ENCODE results near the gene NT5DC1.
"Not testable (repeated sequence)": the region's sequence is repeated elsewhere in the genome, so short reads cannot be mapped to it uniquely, and the experiment has no call there.

Gene NT5DC1

DNA sequence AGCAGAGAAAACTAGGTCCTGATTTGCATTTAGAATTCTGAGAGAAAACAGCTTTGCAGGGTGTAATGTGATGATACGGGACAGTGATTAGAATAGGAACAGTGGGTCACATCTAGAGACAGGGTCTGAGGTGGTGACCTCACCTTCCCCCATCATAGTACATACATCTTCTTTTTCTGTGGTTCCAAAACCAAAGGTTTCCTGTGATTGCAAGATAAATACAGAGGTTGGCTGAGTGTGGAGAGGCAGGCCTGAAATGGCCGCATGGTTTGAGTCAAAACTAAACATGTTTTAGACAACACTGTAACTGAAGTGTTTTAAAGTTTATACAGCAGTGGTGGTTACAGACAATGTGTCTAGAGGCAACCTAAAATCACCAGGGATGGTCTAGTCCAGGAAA lies 10.4 kb upstream of the NT5DC1 start:
- DNase-seq (ENCODE audit: low read depth): no peak

DNA sequence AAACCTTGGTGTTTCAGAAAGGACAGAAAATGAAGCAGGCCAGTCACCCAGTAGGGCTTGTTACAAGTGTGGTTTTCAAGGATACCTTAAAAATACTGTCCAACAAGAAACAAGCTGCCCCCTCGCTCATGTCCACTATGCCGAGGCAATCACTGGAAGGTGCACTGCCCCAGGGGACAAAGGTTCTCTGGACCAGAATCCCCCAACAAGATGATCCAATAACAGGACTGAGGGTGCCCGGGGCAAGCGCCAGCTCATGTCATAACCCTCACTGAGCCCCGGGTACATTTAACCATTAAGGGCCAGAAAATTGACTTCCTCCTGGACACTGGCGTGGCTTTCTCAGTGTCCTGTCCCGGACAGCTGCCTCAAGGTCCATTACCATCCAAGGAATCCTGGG lies 6.6 kb upstream of the NT5DC1 start:
- no peak for DNase-seq (ENCODE audit: low read depth)

DNA sequence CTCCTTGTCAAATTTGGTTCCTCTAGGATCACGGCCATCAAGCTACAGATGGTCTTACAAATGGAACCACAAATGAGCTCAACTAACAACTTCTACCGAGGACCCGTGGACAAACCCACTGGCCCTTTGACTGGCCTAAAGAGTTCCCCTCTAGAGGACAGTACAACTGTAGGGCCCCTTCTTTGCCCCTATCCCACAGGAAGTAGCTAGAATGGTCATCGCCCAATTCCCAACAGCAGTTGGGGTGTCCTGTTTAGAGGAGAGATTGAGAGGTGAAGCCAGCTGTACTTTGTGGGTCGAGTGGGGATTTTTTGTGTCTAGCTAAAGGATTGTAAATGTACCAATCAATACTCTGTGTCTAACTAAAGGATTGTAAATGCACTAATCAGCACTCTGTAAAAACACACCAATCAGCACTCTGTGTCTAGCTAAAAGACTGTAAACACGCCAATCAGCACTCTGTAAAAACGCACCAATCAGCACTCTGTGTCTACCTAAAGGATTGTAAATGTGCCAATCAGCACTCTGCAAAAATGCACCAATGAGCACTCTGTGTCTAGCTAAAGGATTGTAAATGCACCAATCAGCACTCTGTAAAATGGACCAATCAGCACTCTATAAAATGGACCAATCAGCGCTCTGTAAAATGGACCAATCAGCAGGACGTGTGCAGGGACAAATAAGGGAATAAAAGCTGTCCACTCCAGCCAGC lies 4.4 kb upstream of the NT5DC1 start:
- DNase-seq (ENCODE audit: low read depth): not testable (repeated sequence)

DNA sequence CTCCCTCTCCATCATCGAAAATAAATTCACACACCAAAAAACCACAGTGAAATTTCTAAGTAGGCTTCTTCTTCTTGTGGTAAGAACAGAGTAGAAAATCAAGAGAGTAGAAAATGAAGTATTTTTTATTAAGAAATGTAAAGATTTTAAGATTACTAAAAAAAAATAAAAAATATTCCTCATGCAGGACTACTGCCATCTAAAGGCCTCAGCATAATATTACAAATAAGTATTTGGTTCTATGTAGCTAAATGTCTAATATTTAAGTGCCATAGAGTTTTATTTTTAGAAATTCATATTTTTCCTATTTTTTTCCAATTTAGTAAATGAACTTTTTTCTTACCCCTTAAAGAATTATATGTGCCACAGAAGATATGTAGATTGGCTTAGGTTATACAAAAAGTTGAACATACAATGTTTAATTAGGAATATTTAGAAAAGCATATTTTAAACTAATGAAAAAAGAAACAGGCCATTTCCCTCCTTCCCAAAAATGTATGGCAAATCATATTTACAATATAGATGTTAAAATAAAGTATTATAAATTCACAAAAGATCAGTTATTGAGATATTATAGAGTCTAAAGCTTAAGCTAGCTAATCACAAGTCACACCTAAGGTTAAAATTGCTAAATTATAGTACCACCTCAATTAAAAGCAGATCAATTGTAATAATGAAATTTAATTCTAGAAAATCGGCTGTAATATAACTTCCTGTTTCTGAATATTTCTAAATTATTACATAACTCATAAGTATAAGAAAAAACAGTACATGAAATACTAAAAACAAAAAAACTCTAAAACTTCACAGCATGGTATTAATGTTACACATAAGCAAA lies 3.5 kb upstream of the NT5DC1 start:
- DNase-seq (ENCODE audit: low read depth): no peak

DNA sequence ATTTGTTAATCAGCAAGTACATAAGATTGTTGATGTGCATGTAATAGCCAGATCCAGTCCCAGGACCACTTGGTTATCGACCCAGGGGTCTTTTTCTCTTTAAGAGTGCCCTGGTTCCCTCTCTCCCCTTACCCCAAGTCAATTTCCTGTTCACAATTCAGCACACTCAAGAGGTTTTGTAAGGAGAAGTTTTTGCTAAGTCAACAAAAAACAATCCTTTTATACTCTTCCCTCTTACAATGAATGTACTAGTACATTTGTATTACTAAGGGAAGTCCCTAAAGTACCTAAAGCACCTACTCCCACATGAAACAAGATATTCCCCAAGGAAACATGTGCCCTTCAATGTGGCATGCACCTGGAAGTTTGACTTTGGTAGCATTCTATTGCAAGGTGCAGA lies 1.6 kb upstream of the NT5DC1 start:
- DNase-seq (ENCODE audit: low read depth): no peak

DNA sequence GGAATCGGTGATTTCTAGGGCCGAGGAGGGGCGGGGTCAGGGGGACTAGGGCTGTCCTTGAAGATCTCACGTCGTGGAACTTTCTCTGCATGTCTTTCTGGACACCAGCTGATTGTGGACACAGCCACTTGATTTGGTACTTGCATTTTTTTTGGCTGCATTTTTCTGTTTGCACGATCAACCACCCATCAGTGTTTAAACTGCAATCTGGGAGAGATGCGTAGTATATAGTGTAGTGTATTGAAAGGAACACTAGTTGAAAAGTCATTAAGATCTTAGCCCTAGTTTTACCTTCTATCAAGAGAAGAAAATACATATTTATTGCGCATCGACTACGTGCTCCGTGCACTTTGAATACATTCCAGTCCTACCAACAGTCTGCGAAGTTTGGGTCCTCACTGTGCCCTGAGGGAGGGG lies 657 bp downstream of the NT5DC1 start:
- no peak for DNase-seq (ENCODE audit: low read depth)

DNA sequence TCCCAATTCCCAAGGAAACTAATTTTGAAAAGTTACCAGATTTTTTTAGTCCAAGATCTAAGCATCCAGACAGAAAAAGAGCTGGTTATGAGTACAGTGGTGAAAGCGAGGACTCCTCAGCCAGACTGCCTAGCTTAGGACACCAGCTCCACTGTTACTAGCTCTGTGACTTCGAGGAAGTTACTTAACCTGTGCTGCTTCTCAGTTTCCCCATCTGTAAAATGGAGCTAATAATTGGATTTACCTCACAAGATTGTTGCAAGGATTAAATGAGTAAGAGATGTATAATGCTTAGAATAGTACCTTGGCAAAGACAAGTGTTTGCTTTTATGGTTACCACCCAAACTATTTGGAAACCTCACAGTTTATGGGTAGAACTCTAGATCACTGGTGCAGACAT lies 1.1 kb downstream of the NT5DC1 start:
- no peak for DNase-seq (ENCODE audit: low read depth)

DNA sequence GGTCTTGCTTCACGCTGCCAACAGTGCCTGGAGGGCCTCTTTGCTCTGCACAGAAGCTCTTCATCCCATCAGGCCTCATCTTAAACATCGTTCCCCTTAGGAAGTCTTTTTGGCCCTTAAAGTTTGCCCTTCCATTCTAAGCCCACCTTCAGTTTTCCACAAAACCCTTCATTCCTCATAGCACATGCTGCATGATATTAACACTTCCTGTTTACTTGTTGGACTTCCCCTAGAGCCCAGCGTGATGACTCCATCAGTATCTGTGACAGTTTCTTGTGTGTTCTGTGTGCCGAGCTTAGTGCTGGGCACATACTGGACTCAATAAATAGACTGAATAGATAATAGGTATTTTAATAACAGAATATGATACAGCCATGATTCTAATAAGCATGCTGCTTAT lies 2.2 kb downstream of the NT5DC1 start:
- DNase-seq (ENCODE audit: low read depth): no peak

DNA sequence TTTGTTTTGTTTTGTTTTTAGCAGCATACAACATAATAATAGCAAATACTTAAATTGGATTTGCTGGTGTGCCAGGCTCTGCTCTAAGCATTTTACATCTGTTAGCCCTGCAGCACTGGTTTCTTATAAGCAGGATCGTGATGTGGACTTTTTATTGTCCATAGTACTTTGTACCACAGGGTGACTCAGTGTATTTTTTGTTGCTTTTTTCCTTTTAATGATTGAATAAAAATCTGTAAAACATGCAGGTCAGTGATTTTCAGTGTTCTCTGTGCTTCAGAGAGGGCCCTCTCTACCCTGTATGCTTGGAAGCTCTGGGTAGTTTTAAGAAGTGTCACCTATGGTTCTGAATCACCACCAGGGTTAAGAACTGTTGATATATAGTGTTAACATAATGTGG lies 4.0 kb downstream of the NT5DC1 start:
- DNase-seq (ENCODE audit: low read depth): no peak

DNA sequence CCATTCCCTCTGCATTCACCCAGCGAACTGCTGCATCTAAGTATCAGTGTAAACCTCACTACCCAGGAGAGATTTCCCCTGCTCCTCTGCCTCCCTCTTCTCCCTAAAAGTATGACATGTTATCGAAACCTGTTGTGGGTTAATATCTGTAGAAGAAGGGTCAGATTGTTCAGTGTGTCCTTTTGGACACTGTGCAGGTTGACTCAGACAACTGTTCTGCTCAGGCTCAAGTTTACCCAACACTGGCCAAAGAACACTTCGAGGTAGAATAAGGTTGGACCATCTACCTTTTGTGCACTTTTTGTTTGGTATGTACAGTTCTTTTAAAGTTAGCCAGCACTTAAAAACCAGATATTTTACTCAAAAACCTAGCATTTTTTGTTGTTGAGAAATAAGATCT lies 4.6 kb downstream of the NT5DC1 start:
- no peak for DNase-seq (ENCODE audit: low read depth)

DNA sequence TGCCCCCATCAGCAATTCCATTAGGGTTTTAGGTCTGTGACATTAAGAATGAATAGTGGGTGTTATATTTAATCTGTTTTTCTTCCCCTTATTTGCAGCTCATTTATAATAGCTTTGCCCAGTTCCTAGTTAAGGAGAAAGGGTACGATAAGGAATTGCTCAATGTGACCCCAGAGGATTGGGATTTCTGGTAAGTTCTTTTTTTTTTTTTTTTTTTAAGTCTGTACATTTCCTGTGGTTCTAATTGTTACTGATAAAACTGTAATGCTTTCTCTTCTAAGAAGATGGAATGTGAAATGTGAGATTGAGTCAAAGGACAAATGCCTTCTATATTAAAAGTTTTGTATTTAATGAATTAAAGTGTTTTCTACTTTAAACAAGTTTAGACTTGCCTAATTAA lies 5.5 kb downstream of the NT5DC1 start:
- no peak for DNase-seq (ENCODE audit: low read depth)

DNA sequence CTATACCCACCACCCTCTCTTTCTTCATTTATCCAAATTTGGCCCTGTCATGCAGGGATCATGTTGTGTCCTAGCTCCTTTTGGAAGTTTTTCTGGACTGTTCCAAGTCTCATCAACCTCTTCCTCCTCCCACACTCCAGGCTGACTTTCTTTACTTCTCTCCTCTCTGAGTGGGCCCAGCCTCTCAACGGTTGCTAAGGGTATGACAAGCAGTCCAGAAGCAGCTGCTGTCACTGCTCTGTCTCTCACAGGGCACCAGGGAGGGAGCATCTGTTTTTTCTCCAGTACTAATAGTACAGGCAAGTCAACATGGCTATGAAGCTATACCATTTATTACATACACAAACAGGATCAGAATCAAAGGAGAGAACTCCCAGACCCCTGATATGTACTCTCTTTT lies 8.2 kb downstream of the NT5DC1 start:
- DNase-seq (ENCODE audit: low read depth): no peak

DNA sequence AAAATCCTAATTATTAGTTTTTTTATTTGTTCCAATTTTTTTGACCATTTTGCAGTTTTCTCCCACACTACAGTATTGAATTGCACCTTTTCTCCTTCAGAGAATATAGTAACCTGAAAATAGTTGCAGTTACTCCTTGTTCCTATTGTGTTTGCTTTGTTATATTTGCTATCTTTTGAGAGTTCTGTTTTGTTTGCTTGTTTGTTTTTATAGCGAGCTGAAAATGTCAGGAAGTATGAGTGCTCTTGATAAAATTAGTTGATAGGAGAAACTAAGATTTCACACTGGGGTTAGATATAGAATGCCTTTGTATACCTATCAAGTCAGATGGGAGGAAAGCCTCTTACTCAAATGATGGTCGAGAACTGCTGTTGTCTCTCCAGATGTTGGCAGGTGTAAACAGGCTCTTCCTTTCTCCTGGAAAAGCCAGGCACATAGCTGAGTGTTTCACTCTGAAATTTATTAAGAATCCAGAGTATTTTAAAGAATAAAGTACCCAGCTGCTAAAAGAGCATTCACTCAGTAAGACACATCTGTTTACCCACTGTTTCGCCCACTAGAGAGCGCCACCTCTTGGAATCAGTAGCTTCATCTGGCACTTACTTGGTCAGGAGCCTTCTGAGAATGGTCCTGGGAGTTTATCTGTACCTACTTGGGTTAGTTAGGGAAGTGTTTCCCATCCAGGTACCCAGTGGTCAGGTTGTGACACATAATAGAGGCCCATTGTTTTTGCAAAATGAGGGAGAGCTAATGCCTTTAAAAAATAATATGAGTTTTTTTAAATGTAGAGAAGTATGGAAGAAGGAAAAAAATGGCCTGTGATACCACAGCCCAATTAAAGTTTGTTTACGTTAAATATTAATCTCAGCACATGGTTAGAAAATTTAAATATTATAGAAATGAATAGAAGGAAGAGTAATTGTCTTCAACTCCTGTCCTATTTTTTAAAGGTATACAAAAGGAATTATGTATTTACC lies 11.2 kb downstream of the NT5DC1 start:
- DNase-seq (ENCODE audit: low read depth): no peak

DNA sequence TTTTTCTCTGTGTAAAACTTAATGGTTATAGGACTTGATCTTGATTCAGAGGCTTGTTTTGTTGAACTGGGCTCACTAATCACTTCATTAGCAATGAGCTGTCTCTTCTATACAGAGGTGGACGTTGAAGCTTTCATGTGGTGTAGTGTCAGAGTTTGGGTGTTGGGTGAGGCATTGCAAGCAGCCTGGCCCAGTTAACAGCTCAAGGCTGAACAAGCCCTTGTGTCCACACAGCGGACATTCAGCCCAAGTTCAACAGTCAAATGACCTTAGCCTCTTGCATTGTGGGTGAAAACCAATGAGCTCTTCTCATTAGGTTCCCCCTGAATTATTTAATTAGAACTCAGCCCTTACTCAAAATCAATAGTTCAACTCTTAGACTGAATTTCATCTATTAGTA lies 12.7 kb downstream of the NT5DC1 start:
- no peak for DNase-seq (ENCODE audit: low read depth)

DNA sequence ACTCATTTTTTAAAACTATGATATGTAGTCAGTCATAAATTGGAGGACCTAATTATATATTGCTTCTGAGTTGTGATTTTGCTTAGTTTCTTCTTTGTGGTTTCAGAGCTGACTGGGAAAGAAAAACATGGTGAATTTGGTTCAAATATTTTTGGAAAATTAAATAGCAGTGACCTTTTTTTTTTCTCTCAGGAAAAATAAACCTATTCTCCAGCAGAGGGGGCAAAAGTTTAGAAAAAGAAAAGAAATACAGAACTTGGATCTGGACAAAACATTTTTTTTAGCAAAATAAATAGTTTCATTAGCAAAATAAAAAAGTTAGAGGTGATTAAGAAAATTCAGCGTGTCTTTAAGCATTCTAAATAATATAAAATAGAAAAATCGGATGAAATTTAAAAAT lies 15.1 kb downstream of the NT5DC1 start:
- no peak for DNase-seq (ENCODE audit: low read depth)

DNA sequence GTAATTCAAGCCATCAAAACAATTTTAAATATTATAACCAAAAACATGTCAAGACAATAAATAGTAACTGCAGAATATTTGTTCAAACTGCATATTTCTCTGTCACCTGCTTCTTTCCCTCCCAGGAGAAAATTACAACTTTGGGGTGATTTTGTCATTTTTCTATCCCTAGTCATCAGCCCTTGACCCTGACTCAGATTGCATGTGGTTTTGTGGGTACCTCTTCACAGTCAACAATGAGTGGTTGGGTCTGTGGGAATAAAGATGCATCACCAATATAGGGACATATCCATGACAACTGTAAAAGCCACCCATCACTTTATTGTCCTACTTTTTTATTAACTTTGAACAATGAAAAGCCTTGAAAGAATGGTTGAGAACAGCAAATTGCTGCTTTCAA lies 18.0 kb downstream of the NT5DC1 start:
- no peak for DNase-seq (ENCODE audit: low read depth)

DNA sequence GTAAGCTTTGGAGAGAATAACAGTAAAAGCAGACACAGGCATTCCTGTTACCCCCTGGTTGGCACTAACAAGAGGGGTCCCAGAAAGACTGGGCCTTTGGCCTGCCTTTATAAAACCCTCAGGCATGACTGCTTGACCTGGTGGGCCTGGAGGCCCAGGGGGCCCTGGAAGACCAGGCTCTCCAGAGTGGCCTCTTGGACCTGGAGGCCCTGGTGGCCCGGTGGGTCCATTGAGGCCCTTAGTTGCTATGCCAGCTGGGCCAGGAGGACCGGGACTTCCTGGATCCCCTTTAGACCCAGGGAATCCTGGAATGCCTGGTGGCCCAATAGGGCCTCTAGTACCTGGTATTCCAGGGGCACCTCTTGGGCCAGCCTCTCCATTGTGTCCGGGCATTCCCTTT lies 19.8 kb downstream of the NT5DC1 start:
- no peak for DNase-seq (ENCODE audit: low read depth)

DNA sequence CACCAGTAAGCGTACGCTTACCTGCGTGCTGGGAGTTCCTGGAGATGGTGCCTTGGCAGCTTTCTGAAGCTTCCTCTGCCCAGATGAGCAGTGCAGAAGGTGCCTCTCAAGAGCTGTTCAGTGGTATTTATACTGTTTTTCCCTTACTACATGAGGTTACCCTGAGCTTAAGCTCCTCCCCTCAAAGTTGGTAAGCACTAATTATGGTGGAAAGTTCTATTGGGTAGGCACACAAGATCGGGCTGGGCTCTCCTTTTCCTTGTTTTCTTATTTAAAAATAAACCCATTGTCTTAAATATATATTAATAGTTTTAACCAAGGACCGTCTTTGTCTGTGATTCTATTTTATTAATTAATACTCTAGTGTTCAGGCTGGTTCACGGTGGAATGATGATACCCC lies 25.4 kb downstream of the NT5DC1 start, which contains the start of gene COL10A1:
TSS of gene COL10A1 (minus strand) at position 101 of the 400 bp plus-strand sequence. CDS start 640 bp downstream, outside the sequence.
- DNase-seq (ENCODE audit: low read depth): no peak

DNA sequence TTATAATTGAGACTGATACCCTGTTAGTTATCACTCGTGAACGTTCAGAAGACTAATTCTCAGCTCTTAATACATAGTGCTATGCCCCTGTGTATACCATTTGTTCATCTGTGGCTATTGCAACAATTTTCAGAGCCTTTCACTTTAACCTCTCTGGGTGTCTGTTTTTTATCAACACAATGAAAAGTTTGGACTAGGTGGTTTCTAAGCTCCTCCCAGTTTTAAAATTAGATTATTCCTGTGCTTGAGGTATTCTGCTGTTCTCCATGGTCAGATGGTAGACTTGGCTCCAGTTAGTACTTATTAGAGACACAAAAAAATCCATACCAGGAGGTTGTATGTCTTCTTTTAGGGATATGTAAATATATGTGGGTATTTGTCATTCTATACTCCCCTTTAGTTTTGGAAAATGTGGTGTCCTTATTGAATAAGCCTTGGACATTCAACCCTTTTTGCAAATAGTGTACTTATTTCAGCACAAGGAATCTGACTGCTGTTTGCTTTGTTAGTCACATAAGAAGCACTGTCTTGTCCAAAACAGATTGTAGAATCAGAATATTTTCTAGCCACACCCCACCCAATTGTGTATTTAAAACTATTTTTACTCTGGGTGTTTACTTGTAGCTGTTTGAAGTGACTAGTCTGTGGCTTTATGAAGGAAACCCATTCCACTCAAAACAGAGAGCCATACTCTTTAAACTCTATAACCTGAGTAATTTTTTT lies 27.3 kb downstream of the NT5DC1 start:
- DNase-seq (ENCODE audit: low read depth): no peak

DNA sequence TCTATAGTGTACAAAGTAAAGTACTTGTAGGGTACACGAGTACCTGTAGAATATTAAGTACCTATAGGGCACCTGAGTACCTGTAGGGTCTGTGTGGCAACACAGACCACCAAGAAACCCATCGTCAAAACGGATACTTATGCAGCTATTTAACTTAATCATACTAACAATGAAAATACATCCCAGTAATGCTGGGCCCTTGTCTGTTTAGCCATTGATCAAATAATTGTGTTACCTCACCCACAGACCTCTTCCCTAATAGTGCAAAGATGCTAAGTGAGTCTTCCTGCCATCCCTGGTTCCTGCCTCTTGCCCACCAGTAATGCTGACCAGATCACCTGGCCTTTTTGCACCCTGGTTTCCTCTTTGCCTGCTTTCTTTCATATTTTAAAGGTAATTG lies 32.8 kb downstream of the NT5DC1 start:
- DNase-seq (ENCODE audit: low read depth): no peak

DNA sequence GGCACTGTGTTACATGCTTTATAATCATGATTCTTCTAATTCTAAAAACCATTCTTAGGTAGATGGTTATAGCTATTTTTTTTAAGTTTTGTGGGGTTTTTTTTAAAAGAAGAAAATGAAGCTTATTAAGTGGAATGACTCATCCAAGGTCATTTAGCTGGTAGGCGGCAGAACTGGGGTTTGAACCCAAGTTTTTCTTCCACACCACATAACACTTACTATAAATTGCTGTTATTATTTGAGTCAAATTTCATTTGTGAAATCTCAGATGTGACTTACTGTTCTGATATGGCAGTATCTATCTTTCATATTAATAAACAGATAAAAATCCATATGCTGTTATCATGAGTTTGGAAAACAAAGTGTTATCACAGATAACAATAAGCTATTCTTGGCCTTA lies 35.7 kb downstream of the NT5DC1 start:
- no peak for DNase-seq (ENCODE audit: low read depth)

DNA sequence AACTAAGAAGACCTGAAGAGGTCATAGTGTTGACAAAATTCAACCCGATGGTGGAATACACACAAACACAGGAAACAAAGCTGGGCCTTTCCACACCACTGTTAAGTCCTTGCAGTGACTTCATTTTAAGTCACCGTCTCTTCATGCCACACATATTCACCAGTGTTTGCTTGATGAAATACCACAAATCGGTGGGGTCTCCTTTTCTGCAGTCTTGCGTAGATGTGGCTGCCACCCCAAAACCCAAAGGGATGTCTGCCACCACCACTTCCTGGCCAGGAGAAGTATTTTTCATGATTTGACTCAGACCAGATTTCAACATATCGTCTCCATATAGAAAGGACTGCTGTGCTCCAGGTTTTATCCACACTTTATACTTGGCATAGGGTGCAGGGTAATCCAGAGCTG lies 36.3 kb downstream of the NT5DC1 start:
- no peak for DNase-seq (ENCODE audit: low read depth)
